ENCODE measurements around the gene ME3. TPM values are rescaled to one million over a fixed set of nuclear protein-coding genes. Genes with fewer than 3 reads are reported as not detected.

Gene ME3
- total RNA-seq (2014; rRNA removed) (80.8 and 83.8 TPM in 2 replicates), Bru-seq, nascent RNA (percentile 59 among the genes with signal in this experiment), BruChase-seq, experiment 1, labeled RNA remaining after a 6-hour chase (percentile 44 among the genes with signal in this experiment), BruChase-seq, experiment 2, labeled RNA remaining after a 2-hour chase (percentile 56 among the genes with signal in this experiment)
- long read RNA-seq, transcript ME3-202 (14 exons, 2,240 nt): major isoform, 5 of 30 reads
- long read RNA-seq, partial matches to known transcripts: 7 of 30 reads
- long read RNA-seq, other reads (novel, unspliced or antisense): 14 of 30 reads

- Histone ChIP-seq H3K79me2 (ENCODE audit: low read length) (peaks cover 41% of the 10 kb centered on the region), H3F3A (ENCODE audit: low read length, unreplicated experiment) (no peaks in the 10 kb centered on the region), H3K9me2 (replicated peaks; ENCODE audit: low read length) (no peaks in the 10 kb centered on the region), H3K9ac (ENCODE audit: low read length) (peak within 1 kb of the TSS; percentile 92), H4K20me1 (ENCODE audit: low read length) (no peaks in the 10 kb centered on the region), H2AFZ (ENCODE audit: low read length) (peak within 1 kb of the TSS; percentile 67), H3K27ac (ENCODE audit: low read length) (peak within 1 kb of the TSS; percentile 83), H3K36me3 (ENCODE audit: low read depth, low read length) (no peaks in the 10 kb centered on the region; the same call in 1 of the 2 replicates), H3K9me3 (ENCODE audit: low read length) (no peaks in the 10 kb centered on the region), H3K4me1 (ENCODE audit: insufficient read depth, low read length) (peaks cover 45% of the 10 kb centered on the region), H3K4me2 (ENCODE audit: low read length) (peak within 1 kb of the TSS; percentile 88), H3K4me3 (ENCODE audit: low read length) (peak within 1 kb of the TSS; percentile 69), H3K27me3 (ENCODE audit: low read length) (no peaks in the 10 kb centered on the region)
- TF ChIP-seq, protein P1, sequence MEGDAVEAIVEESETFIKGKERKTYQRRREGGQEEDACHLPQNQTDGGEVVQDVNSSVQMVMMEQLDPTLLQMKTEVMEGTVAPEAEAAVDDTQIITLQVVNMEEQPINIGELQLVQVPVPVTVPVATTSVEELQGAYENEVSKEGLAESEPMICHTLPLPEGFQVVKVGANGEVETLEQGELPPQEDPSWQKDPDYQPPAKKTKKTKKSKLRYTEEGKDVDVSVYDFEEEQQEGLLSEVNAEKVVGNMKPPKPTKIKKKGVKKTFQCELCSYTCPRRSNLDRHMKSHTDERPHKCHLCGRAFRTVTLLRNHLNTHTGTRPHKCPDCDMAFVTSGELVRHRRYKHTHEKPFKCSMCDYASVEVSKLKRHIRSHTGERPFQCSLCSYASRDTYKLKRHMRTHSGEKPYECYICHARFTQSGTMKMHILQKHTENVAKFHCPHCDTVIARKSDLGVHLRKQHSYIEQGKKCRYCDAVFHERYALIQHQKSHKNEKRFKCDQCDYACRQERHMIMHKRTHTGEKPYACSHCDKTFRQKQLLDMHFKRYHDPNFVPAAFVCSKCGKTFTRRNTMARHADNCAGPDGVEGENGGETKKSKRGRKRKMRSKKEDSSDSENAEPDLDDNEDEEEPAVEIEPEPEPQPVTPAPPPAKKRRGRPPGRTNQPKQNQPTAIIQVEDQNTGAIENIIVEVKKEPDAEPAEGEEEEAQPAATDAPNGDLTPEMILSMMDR (conservative IDR thresholded peaks at IDR 0.05; ENCODE audit: low read depth, low read length): no peak
- TF ChIP-seq EZH2phosphoT487 (IDR thresholded peaks at IDR 0.05; ENCODE audit: borderline replicate concordance, low read length): no peak
- TF ChIP-seq EZH2 (IDR thresholded peaks at IDR 0.05; ENCODE audit: low read length, unreplicated experiment): no peak
- ChIA-PET POLR2A (ENCODE audit: unreplicated experiment) (interaction anchor here (0.6 to 0.7 kb wide), 2 partner anchors 113 to 145 kb away, joined by 3 to 4 read pairs; no protein-coding TSS in a partner anchor), CTCF (interaction anchor here (0.5 kb wide), 1 partner anchor 36 kb away, joined by 4 read pairs; no protein-coding TSS in a partner anchor)
- peak; percentile 65 for ATAC-seq
- BruUV-seq (replicated peaks): TSS peak; percentile 47
- DNase-seq: peak; percentile 53
- intact Hi-C loops (cut with micrococcal nuclease): loop anchor here (10.0 kb wide), 1 partner anchor 207 kb away; no protein-coding TSS in a partner anchor
These were observed at the start of gene ME3 for GRCh38 chr11:86672007-86672621. TSS of gene ME3 (minus strand) at chr11:86672616.

DNA sequence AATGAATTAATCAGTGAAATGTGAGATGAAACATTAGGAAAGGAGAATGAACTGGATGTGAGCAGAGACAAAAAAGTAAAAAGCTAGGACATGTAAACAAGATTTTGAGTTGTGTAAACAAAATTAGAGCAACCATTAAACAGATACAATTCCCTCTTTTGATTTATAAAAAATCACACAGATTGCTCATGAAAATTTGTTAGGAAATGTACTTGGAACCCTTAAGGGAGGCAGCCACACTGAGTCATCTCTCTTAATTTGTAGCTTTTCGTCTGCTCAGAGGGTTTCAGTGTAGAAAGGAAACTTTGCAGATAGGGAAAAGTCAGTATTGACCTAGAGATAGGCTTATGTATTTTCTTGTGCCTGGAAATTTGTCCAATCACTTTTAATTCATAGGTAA lies 49.6 kb upstream of the ME3 start:
- no peaks in the 10 kb centered on the region for H3K79me2 ChIP-seq (ENCODE audit: low read length)
- H3K36me3 ChIP-seq (ENCODE audit: low read depth, low read length): peaks cover 6% of the 10 kb centered on the region
- peaks cover 55% of the 10 kb centered on the region for H3K4me1 ChIP-seq (ENCODE audit: insufficient read depth, low read length)
- H4K20me1 ChIP-seq (ENCODE audit: low read length): no peaks in the 10 kb centered on the region
- peak overlapping the region; percentile 32; the same call in 1 of the 2 replicates for H3K27ac ChIP-seq (ENCODE audit: low read length)
- no peaks in the 10 kb centered on the region for H3K9me2 ChIP-seq (replicated peaks; ENCODE audit: low read length)
- TF ChIP-seq, protein P1 (conservative IDR thresholded peaks at IDR 0.05; ENCODE audit: low read depth, low read length): no peak
- TF ChIP-seq EZH2 (IDR thresholded peaks at IDR 0.05; ENCODE audit: low read length, unreplicated experiment) (no peak), EZH2phosphoT487 (IDR thresholded peaks at IDR 0.05; ENCODE audit: borderline replicate concordance, low read length) (no peak)
- peak; percentile 25 for DNase-seq
- H3K27me3 ChIP-seq (ENCODE audit: low read length): no peaks in the 10 kb centered on the region
- no TSS peak for BruUV-seq (replicated peaks)
- intact Hi-C loops (cut with micrococcal nuclease): no loop called here
- ATAC-seq: peak; percentile 16; the same call in 1 of the 2 replicates
- no peak overlapping the region for H3K4me2 ChIP-seq (ENCODE audit: low read length)
- no peaks in the 10 kb centered on the region for H3F3A ChIP-seq (ENCODE audit: low read length, unreplicated experiment)
- no peak overlapping the region for H3K4me3 ChIP-seq (ENCODE audit: low read length)
- no peak overlapping the region for H2AFZ ChIP-seq (ENCODE audit: low read length)
- CTCF ChIA-PET: no interaction called here
- H3K9ac ChIP-seq (ENCODE audit: low read length): no peak overlapping the region
- peaks cover 10% of the 10 kb centered on the region; the same call in 1 of the 2 replicates for H3K9me3 ChIP-seq (ENCODE audit: low read length)
- POLR2A ChIA-PET (ENCODE audit: unreplicated experiment): interaction anchor here (0.6 to 0.7 kb wide), 2 partner anchors 14 to 40 kb away, joined by 3 to 4 read pairs; no protein-coding TSS in a partner anchor
